ENCODE data around the gene C16orf74.

The C16orf74 gene

DNA sequence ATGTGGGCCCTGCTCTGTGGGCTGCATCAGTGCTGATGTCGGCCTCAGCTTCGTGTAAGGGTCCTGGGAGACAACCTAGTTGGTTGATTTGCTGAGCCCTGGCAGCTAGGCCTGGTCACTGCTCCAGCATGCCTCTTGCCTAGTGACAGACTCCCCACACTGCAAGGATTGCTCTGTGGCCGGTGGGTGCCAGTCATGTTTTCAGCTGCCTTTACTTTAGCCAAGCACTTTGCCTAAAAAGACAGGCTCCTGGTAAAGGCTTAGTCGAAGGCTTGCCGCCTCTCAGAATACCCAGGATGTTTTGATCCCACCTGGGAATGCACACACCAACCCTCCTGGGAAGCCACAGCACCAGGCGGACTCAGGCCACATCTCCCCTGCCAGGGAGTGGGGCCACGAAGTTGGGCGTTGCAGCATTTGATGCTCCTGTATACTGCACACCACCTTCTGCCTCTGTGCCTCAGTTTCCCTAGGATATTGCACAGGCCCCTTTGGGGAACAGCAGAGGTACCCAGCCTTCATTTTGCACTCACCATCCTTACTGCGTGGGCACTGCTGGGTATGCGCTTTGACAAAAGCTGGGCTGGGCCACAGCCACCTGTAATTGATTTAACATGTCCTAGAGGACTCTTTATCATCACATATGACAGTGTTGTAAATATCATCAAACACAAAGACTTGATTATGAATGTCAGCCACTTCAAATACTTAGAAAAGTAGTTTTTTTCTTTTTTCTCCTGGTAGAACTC is 82.0 kb downstream of the C16orf74 start:
- no peak overlapping the region for H3K9ac ChIP-seq (ENCODE audit: low read depth in 1 of 2, low read length in 2 of 2)
- peaks cover 4 to 5% of the 10 kb centered on the region in 2 donors for H3K4me1 ChIP-seq (ENCODE audit: control insufficient read depth in 1 of 2, insufficient read depth in 2 of 2, low read length in 2 of 2)
- no peak overlapping the region for H3K4me3 ChIP-seq (ENCODE audit: low read depth in 1 of 2, low read length in 2 of 2)
- H3K9me3 ChIP-seq (ENCODE audit: control insufficient read depth in 1 of 2, low read length in 2 of 2): no peaks in the 10 kb centered on the region
- H3K27me3 ChIP-seq (ENCODE audit: control insufficient read depth in 1 of 2, insufficient read depth in 2 of 2, low read length in 2 of 2): no peaks in the 10 kb centered on the region
- H3K36me3 ChIP-seq (ENCODE audit: control insufficient read depth in 1 of 2, insufficient read depth in 2 of 2, low read length in 2 of 2): peaks cover 64 to 90% of the 10 kb centered on the region in 2 donors
- no peak overlapping the region for H3K27ac ChIP-seq (ENCODE audit: low read depth, low read length)

DNA sequence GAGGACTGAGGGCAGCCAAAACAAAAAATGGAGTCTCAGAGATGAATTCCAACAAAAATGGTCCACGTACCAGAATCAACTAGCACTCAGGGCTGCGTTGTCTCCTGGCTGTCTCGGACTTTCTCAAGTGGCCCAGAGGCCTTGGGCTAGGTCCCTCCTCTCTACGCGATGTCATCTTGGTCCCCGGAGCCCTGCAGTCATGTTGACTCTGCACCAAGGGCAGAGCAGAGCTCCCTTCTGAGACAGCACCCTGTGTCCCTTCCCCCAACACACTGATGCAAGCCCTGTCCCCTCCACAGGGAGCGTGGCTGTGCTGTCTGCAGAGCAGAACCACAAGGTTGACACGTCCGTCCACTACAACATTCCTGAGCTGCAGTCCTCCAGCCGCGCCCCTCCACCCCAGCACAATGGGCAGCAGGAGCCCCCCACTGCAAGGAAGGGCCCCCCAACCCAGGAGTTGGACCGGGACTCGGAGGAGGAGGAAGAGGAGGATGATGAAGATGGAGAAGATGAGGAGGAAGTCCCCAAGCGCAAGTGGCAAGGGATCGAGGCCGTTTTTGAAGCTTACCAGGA is 83.0 kb downstream of the C16orf74 start:
- H3K36me3 ChIP-seq (ENCODE audit: control insufficient read depth in 1 of 2, insufficient read depth in 2 of 2, low read length in 2 of 2): peaks cover 72 to 95% of the 10 kb centered on the region in 2 donors

GRCh38 chr16:85667261-85667660 is 83.6 kb downstream of the C16orf74 start:
- Histone ChIP-seq H3K4me1 (ENCODE audit: control insufficient read depth in 1 of 2, insufficient read depth in 2 of 2, low read length in 2 of 2) (peaks cover 0 to 8% of the 10 kb centered on the region in 2 donors), H3K9me3 (ENCODE audit: control insufficient read depth in 1 of 2, low read length in 2 of 2) (no peaks in the 10 kb centered on the region), H3K27ac (ENCODE audit: low read depth, low read length) (no peak overlapping the region), H3K4me3 (ENCODE audit: low read depth in 1 of 2, low read length in 2 of 2) (no peak overlapping the region), H3K36me3 (ENCODE audit: control insufficient read depth in 1 of 2, insufficient read depth in 2 of 2, low read length in 2 of 2) (peaks cover 73 to 95% of the 10 kb centered on the region in 2 donors), H3K27me3 (ENCODE audit: control insufficient read depth in 1 of 2, insufficient read depth in 2 of 2, low read length in 2 of 2) (no peaks in the 10 kb centered on the region), H3K9ac (ENCODE audit: low read depth in 1 of 2, low read length in 2 of 2) (no peak overlapping the region)

More for the DNA sequence above, 83.0 kb downstream of the C16orf74 start:
- peaks cover 0 to 8% of the 10 kb centered on the region in 2 donors for H3K4me1 ChIP-seq (ENCODE audit: control insufficient read depth in 1 of 2, insufficient read depth in 2 of 2, low read length in 2 of 2)
- no peak overlapping the region for H3K4me3 ChIP-seq (ENCODE audit: low read depth in 1 of 2, low read length in 2 of 2)
- no peak overlapping the region for H3K9ac ChIP-seq (ENCODE audit: low read depth in 1 of 2, low read length in 2 of 2)
- no peaks in the 10 kb centered on the region for H3K9me3 ChIP-seq (ENCODE audit: control insufficient read depth in 1 of 2, low read length in 2 of 2)
- no peaks in the 10 kb centered on the region for H3K27me3 ChIP-seq (ENCODE audit: control insufficient read depth in 1 of 2, insufficient read depth in 2 of 2, low read length in 2 of 2)
- H3K27ac ChIP-seq (ENCODE audit: low read depth, low read length): no peak overlapping the region

- no peak overlapping the region for H3K9ac ChIP-seq (ENCODE audit: low read depth in 1 of 2, low read length in 2 of 2)
- no peak overlapping the region for H3K4me3 ChIP-seq (ENCODE audit: low read depth in 1 of 2, low read length in 2 of 2)
- peaks cover 0 to 8% of the 10 kb centered on the region in 2 donors for H3K4me1 ChIP-seq (ENCODE audit: control insufficient read depth in 1 of 2, insufficient read depth in 2 of 2, low read length in 2 of 2)
- H3K36me3 ChIP-seq (ENCODE audit: control insufficient read depth in 1 of 2, insufficient read depth in 2 of 2, low read length in 2 of 2): peaks cover 70 to 97% of the 10 kb centered on the region in 2 donors
- no peak overlapping the region for H3K27ac ChIP-seq (ENCODE audit: low read depth, low read length)
- H3K27me3 ChIP-seq (ENCODE audit: control insufficient read depth in 1 of 2, insufficient read depth in 2 of 2, low read length in 2 of 2): no peaks in the 10 kb centered on the region
- no peaks in the 10 kb centered on the region for H3K9me3 ChIP-seq (ENCODE audit: control insufficient read depth in 1 of 2, low read length in 2 of 2)
Measured at GRCh38 chr16:85665929-85666328, 85.0 kb downstream of the C16orf74 start.

- Histone ChIP-seq H3K27me3 (ENCODE audit: control insufficient read depth in 1 of 2, insufficient read depth in 2 of 2, low read length in 2 of 2) (no peaks in the 10 kb centered on the region), H3K36me3 (ENCODE audit: control insufficient read depth in 1 of 2, insufficient read depth in 2 of 2, low read length in 2 of 2) (peaks cover 70 to 93% of the 10 kb centered on the region in 2 donors), H3K4me3 (ENCODE audit: low read depth in 1 of 2, low read length in 2 of 2) (no peak overlapping the region), H3K27ac (ENCODE audit: low read depth, low read length) (no peak overlapping the region), H3K4me1 (ENCODE audit: control insufficient read depth in 1 of 2, insufficient read depth in 2 of 2, low read length in 2 of 2) (peaks cover 0 to 8% of the 10 kb centered on the region in 2 donors), H3K9me3 (ENCODE audit: control insufficient read depth in 1 of 2, low read length in 2 of 2) (no peaks in the 10 kb centered on the region), H3K9ac (ENCODE audit: low read depth in 1 of 2, low read length in 2 of 2) (no peak overlapping the region)
Measured at GRCh38 chr16:85665373-85665740, 85.5 kb downstream of the C16orf74 start.

- Histone ChIP-seq H3K36me3 (ENCODE audit: control insufficient read depth in 1 of 2, insufficient read depth in 2 of 2, low read length in 2 of 2) (peaks cover 68 to 92% of the 10 kb centered on the region in 2 donors), H3K9me3 (ENCODE audit: control insufficient read depth in 1 of 2, low read length in 2 of 2) (no peaks in the 10 kb centered on the region), H3K4me1 (ENCODE audit: control insufficient read depth in 1 of 2, insufficient read depth in 2 of 2, low read length in 2 of 2) (peaks cover 0 to 11% of the 10 kb centered on the region in 2 donors), H3K9ac (ENCODE audit: low read depth in 1 of 2, low read length in 2 of 2) (no peak overlapping the region), H3K27me3 (ENCODE audit: control insufficient read depth in 1 of 2, insufficient read depth in 2 of 2, low read length in 2 of 2) (no peaks in the 10 kb centered on the region), H3K4me3 (ENCODE audit: low read depth in 1 of 2, low read length in 2 of 2) (no peak overlapping the region), H3K27ac (ENCODE audit: low read depth, low read length) (no peak overlapping the region)
Measured at GRCh38 chr16:85664580-85665372, 86.1 kb downstream of the C16orf74 start.

- Histone ChIP-seq H3K36me3 (ENCODE audit: control insufficient read depth in 1 of 2, insufficient read depth in 2 of 2, low read length in 2 of 2) (peaks cover 68 to 94% of the 10 kb centered on the region in 2 donors), H3K4me3 (ENCODE audit: low read depth in 1 of 2, low read length in 2 of 2) (no peak overlapping the region), H3K9me3 (ENCODE audit: control insufficient read depth in 1 of 2, low read length in 2 of 2) (no peaks in the 10 kb centered on the region), H3K27ac (ENCODE audit: low read depth, low read length) (no peak overlapping the region), H3K9ac (ENCODE audit: low read depth in 1 of 2, low read length in 2 of 2) (no peak overlapping the region), H3K4me1 (ENCODE audit: control insufficient read depth in 1 of 2, insufficient read depth in 2 of 2, low read length in 2 of 2) (peaks cover 0 to 13% of the 10 kb centered on the region in 2 donors), H3K27me3 (ENCODE audit: control insufficient read depth in 1 of 2, insufficient read depth in 2 of 2, low read length in 2 of 2) (no peaks in the 10 kb centered on the region)
Measured at GRCh38 chr16:85663891-85664321, 87.0 kb downstream of the C16orf74 start.

- Histone ChIP-seq H3K27me3 (ENCODE audit: control insufficient read depth in 1 of 2, insufficient read depth in 2 of 2, low read length in 2 of 2) (no peaks in the 10 kb centered on the region), H3K36me3 (ENCODE audit: control insufficient read depth in 1 of 2, insufficient read depth in 2 of 2, low read length in 2 of 2) (peaks cover 69 to 94% of the 10 kb centered on the region in 2 donors), H3K4me1 (ENCODE audit: control insufficient read depth in 1 of 2, insufficient read depth in 2 of 2, low read length in 2 of 2) (peaks cover 0 to 13% of the 10 kb centered on the region in 2 donors), H3K4me3 (ENCODE audit: low read depth in 1 of 2, low read length in 2 of 2) (no peak overlapping the region), H3K9me3 (ENCODE audit: control insufficient read depth in 1 of 2, low read length in 2 of 2) (no peaks in the 10 kb centered on the region), H3K9ac (ENCODE audit: low read depth in 1 of 2, low read length in 2 of 2) (no peak overlapping the region), H3K27ac (ENCODE audit: low read depth, low read length) (no peak overlapping the region)
Measured at GRCh38 chr16:85662976-85663830, 87.7 kb downstream of the C16orf74 start.

- H3K4me1 ChIP-seq (ENCODE audit: control insufficient read depth in 1 of 2, insufficient read depth in 2 of 2, low read length in 2 of 2): peaks cover 0 to 13% of the 10 kb centered on the region in 2 donors
Measured at GRCh38 chr16:85662482-85662812, 88.4 kb downstream of the C16orf74 start.

More at GRCh38 chr16:85662482-85662812, 88.4 kb downstream of the C16orf74 start:
- Histone ChIP-seq H3K9me3 (ENCODE audit: control insufficient read depth in 1 of 2, low read length in 2 of 2) (no peaks in the 10 kb centered on the region), H3K27me3 (ENCODE audit: control insufficient read depth in 1 of 2, insufficient read depth in 2 of 2, low read length in 2 of 2) (no peaks in the 10 kb centered on the region), H3K9ac (ENCODE audit: low read depth in 1 of 2, low read length in 2 of 2) (no peak overlapping the region), H3K4me3 (ENCODE audit: low read depth in 1 of 2, low read length in 2 of 2) (no peak overlapping the region), H3K27ac (ENCODE audit: low read depth, low read length) (no peak overlapping the region), H3K36me3 (ENCODE audit: control insufficient read depth in 1 of 2, insufficient read depth in 2 of 2, low read length in 2 of 2) (peaks cover 73 to 95% of the 10 kb centered on the region in 2 donors)
